GM12873 (cell line): ENCODE data around the gene ASTN1.

ENCODE experiments used
- CTCF ChIP-seq: IDR thresholded peaks from 2 replicates; pipeline ENCODE4 v1.5.1; 2012; ENCODE audit warnings: low read depth, mild to moderate bottlenecking, moderate library complexity, low read length, control low read depth; ENCODE audit not compliant: insufficient read depth; ENCODE audit errors: missing control alignments

The ASTN1 gene

GRCh38 chr1:176957603-176958002 lies 206.9 kb downstream of the ASTN1 start:
- no peak for TF ChIP-seq CTCF

DNA sequence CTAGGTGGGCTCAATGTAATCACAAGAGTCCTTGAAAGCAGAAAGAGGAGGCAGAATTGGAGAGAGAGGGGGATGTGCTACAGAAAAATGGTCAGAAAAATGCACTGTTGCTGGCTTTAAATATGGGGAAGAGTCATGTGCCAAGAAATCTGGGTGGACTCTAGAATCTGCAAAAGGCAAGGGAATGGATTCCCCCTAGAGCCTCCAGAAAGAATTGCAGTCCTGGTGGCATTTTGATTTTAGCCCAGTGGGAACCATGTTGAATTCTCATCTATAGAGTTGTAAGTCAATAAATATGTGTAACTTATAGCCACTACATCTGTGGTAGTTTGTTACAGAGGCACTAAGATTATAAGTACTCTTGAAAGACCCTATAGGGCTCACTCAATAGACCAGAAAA lies 210.3 kb downstream of the ASTN1 start:
- TF ChIP-seq CTCF, result peak; percentile 45

GRCh38 chr1:176950736-176951324 lies 213.7 kb downstream of the ASTN1 start:
- no peak for TF ChIP-seq CTCF

GRCh38 chr1:176949033-176949662 lies 215.4 kb downstream of the ASTN1 start:
- peak; percentile 80 for TF ChIP-seq CTCF

DNA sequence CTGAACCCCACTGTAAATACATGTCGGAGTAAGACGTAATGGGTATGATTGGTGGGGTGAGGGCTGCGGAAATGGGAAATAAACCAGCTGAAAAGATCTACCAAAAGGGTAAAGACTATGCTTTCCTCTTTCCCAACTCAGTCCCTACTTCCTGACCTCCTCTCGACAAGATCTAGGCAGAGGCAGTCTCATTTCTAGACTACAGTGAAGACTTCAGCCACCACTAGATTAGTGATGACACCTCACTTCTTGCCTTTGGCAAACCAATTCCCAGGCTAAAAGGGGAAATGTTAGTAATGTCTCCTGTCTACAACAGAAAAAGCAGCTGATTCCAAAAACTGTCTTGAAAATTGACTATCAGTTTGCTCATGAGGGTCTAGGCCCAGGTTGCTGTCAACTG lies 219.9 kb downstream of the ASTN1 start:
- TF ChIP-seq CTCF, result no peak

DNA sequence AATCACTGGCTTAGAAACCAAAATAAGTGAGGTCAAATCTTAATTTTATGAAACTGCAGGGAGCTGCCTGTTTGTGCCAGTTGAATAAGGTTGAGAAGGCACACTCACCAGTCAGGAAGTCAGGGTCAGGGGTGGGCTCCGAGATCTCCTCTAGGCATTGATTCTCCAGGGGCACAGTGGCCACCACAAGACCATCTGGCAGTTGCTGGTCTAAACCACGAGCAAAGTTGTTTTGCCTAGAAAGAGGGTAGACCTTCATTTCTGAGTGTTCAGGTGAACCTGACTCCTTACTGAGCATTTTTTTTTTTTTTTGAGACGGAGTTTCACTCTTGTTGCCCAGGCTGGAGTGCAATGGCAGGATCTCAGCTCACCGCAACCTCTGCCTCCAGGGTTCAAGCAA lies 220.7 kb downstream of the ASTN1 start:
- TF ChIP-seq CTCF, result no peak

- no peak for TF ChIP-seq CTCF
These were observed 222.2 kb downstream of the ASTN1 start for GRCh38 chr1:176942346-176942745.

DNA sequence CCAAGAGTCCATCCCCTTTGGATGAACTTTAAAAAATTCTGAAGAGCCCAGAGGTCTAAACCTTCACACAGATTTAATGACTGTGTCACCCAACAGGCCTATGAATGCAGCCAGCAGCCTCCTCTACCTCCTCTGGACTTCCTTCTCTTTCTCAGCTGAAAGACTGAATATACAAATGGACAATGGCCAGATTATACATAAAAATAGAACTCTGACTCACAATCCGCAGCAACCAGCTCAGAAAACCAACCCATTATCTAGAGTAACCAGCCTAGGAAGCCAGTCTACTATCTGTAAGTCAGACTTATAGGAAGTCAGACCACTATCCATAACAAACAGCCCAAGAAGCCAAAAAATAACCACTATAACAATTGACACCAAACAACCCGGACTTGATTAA lies 224.5 kb downstream of the ASTN1 start:
- TF ChIP-seq CTCF, result no peak
